Putamen (tissue), 1 donor: ENCODE data around the gene DDAH1.
"Not testable (repeated sequence)": the region's sequence is repeated elsewhere in the genome, so short reads cannot be mapped to it uniquely, and the experiment has no call there.

Experiments
- DNase-seq: peaks from one replicate; pipeline ENCODE4 v3.0.0-alpha.2; 2016; ENCODE audit warnings: low spot score

DDAH1 gene

DNA sequence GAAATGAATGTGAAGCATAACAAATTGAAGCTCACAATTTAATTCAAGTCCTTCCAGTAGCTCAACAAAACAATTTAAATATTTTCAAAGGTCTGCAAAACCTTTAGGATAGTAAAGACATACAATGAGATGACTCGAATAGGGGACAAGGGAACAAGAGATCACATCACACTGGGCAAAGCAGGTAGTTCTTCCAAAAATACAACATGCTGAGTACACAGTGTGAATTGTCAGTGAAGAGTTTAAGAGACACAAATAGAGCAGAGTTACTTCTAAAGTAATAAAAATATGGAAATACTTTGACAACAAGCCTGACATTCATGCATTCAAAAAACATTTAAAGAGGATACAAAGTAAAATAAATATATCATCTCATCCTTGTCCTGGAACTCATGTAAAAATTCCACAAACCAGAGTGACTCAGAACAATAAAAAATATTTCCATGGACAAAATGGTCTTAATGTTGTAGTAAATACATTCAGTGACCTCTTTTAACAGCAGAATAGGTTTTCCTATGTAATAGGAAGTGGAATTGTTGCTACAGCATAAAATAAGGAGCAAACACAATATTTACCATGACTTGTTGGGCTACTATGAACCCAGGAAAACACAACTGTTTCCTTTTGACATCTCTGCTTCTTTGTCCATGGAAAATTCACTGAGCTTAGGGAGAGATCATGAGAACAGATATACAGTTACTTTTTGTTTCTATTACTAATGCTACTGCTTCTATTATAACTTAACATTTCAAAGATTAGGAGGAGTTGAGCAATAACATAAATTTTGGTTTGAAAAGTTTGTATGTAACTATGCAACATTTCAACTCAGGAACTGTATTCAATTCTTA is 104.9 kb downstream of the DDAH1 start:
- DNase-seq: no peak

DNA sequence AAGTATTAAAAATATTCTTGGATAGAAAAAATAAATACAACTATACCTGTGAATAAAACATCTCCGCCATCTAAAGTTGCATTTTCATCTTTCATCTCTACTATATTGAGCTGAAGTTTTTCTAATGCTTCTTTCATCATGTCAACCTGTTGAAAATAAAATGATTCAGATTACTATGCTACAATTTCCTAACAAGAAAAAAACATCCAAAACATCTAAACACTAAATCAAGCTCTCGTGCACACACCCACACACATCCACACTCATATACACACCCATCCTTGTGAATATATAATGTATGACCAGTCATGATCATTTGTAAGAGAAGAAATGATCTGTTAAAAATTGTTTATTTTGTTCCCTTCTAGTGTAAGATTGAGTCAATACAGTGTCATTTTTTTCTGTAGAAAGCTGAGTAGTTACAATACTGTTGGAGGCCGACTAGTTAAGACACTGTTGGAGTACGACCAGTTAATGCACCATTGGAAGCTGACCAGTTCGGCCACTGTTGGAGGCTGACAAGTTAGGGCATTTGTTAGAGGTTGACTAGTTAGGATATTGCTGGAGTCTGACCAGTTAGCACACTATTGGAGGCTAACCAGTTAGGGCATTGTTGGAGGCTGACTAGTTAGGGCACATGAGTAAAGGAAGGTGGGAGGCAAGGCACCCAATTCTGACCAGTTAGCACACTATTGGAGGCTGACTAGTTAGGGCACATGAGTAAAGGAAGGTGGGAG is 106.1 kb downstream of the DDAH1 start:
- no peak for DNase-seq

DNA sequence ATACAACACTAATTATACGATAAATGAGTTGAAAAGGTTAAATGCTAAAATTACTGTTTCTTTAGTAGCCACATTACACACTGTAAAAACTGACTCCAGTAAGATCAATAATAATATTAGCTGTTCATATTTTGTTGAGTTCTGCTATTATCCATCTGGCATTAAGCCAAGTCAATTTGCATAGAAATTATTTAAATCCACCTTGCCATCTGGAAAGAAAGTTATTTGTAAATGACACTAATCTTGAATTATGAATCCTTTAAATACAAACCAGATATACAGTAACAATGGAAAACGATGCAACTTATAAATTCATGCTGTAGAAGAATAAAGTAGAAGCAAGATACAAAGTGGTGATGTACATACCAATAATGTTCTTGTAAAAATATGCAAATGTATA is 107.1 kb downstream of the DDAH1 start:
- DNase-seq: no peak

- DNase-seq: no peak
Measured at GRCh38 chr1:85356130-85356529, 108.8 kb downstream of the DDAH1 start.

- DNase-seq: no peak
Measured at GRCh38 chr1:85352055-85352454, 112.9 kb downstream of the DDAH1 start.

GRCh38 chr1:85351202-85351828 is 113.6 kb downstream of the DDAH1 start:
- no peak for DNase-seq

DNA sequence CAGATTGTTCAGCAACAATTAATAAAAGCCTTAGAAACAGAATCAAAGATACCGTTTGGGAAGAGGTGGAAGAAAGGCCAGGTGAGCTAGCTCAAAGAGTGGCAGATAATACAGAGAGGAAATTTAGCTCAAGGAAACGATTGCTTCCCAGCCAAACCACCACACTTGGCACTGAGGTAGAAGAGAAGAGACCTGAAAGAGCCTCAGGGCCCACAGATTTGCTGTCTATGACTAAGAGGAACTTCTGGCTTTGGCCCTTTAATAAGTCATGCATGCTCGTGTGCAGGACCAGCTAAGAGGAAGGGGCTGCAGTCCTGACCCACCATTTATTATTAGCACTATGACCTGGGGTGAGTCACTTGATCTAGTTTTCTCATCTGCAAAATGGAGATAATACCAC is 115.7 kb downstream of the DDAH1 start:
- DNase-seq: no peak

DNA sequence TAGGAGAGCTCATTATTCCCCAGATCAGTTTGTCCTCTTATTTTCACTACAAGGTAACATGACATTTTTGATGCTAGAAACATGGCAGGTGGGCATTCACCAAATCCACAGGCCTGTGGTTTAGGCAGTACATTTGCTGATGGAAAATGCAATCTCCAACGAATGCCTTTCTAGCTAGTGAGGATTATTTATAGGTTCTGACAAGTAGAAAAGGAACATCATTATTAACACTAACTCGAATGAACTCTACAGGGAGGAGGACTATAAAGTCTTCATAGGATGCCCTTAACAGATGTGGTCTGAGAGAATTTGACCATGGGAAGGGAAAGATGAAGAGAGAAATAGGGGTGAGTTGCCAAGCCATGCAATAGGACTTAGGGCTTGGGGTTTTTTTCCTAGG is 117.1 kb downstream of the DDAH1 start:
- no peak for DNase-seq

DNA sequence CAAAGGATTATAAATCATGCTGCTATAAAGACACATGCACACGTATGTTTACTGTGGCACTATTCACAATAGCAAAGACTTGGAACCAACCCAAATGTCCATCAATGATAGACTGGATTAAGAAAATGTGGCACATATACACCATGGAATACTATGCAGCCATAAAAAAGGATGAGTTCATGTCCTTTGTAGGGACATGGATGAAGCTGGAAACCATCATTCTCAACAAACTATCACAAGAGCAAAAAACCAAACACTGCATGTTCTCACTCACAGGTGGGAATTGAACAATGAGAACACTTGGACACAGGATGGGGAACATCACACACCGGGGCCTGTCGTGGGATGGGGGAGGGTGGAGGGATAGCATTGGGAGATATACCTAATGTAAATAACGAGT is 117.7 kb downstream of the DDAH1 start:
- not testable (repeated sequence) for DNase-seq

- DNase-seq: no peak
Measured at GRCh38 chr1:85344256-85344694, 120.7 kb downstream of the DDAH1 start.

DNA sequence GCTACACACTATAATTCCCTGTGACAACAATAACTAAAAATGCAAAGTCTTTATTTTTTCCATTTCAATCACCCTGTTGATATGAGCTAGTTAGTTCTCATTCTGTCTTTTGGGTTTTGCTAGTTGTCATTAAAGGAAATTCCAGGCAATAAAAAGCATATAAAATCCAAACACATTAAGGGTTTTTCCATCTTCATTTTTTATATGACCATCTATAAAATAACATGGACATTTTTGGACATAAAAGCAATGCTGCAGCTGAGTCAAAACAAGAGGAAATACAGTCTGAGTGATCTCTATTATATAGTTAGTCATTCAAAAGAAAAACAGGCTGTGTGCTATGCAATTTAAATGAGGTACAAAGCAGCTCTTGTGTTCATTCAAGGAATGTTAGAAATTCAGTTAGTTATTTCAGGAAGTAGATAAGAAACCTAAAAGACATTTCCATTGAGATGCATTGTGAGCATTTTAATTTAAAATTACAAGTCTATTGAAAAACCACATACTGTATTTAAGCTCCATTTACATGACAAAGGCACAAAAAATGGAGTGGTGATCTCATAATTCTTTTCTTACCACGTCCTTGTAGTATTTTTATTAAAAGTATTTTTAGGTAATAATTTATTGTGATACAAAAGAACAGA is 121.2 kb downstream of the DDAH1 start:
- DNase-seq: no peak

DNA sequence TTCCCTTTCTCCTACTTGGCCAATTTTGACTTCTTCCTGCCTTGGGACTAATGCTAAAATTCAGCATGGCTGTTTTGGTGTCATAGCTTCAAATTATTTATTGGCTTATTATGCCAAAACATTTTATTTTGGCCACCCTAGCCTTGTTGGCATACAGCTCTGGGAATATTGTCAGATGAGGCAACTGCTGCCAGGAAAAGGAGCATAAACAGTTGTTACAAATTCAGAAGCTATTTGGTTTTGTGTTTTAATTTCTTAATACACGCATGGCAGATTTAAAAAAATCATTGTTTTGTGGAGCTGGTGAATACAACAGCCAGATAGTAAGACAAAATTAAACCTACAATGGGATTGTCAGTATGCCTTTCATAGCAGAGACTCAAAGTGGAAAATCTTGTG is 121.7 kb downstream of the DDAH1 start:
- no peak for DNase-seq

DNA sequence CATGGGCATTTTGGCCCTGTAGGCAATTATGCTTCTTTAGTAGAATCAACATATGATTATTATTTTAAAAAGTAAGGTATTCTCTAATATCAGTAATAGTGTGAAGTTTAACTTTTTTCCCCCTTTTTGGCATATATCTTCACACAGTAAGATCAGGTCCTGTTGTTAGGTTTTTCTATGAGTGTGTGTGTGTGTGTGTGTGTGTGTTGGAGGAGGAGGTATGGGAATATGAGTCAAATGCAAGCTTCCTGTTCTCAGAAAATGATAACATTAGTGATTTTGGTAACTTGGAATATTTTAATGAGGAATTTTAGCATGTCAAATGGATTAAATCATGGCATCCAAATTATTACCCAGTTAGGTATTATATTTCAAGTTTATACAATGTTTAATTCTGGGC is 122.8 kb downstream of the DDAH1 start:
- DNase-seq: no peak

DNA sequence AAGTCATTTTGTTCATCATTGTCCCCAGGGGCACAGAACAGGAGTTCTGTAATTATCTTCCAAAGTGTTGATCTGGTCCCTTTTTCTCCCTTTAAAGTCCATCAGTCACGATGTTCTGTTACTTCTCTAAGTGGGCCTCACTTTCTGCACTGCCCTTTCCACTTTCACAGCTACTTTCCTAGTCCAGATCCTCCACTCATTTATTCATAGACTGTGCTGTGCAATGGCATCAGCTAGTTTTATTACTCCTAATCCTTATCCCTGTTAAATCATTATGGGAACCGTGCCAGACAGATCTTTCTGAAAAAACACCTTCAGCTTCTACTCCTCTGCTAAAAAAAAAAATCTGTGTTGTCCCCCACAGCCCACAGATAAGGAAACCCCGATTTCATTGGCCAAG is 124.5 kb downstream of the DDAH1 start:
- no peak for DNase-seq

- DNase-seq: no peak
Measured at GRCh38 chr1:85339656-85340399, 125.1 kb downstream of the DDAH1 start.

GRCh38 chr1:85339089-85339488 is 125.9 kb downstream of the DDAH1 start:
- DNase-seq: no peak

DNA sequence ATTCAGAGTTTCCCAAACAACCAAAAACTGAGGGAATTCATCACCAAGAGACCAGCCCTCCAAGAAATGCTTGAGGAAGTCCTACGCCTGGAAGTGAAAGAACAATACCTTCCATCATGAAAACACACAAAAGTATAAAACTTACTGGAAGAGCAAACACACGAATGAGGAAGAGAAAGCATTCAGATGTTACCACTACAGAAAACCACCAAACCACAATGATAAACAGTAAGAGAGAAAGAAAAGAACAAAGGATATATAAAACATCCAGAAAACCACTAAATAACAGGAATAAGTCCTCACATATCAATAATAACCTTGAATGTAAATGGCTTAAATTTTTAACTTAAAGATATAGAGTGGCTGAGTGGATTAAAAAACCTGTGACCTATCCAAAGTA is 130.0 kb downstream of the DDAH1 start:
- DNase-seq: no peak

GRCh38 chr1:85333186-85333585 is 131.8 kb downstream of the DDAH1 start:
- no peak for DNase-seq

DNA sequence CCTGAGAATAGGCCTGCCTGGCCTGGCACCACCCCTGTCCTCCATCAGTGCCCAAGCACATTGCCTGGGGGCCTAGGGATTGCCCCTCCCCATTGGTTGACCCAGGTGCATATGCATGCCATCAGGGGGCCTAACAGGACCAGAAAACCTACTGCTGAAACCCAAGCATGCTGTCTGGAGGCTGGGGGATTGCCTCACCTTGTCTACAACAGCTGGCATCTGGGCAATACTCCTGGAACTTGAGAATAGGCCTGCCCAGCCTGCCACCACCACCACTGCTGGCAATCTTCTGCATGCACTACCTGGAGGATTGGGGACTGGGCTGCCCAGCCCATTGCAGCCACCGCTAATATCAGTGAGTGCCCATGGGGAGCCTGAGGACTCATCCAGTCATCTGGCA is 132.4 kb downstream of the DDAH1 start:
- DNase-seq: no peak

GRCh38 chr1:85330711-85331290 is 134.2 kb downstream of the DDAH1 start:
- no peak for DNase-seq

DNA sequence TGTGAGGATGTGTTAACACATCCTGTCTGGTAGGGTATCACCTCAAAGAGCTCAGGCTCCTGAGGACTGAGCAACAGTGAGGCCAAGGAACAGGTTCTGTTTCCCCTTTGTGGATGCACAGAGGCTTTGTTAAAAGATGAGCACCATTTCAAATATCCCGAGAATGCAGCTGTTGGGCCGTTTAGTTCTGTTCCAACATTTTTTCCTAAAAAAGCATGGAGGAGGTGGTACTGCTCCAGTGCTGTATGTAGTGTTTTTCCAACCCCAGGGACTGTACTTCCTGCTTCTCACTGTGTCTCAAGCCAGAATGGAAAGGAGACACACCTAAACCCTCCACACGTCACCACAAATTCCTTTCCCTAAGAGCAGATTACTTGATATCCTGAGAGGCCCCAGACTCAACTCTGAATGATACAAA is 134.7 kb downstream of the DDAH1 start:
- DNase-seq: no peak
